ENCODE data around the gene EXOC6B.

GRCh38 chr2:72826156-72826477 lies 284 bp upstream of the EXOC6B start:
- TF ChIP-seq CTCF (IDR thresholded peaks at IDR 0.05) (no peak), POLR2A (IDR thresholded peaks at IDR 0.05) (no peak)

All from esophagus squamous epithelium (tissue), 4 donors.